Lower lobe of right lung (tissue), 2 donors: Measurements from ENCODE around the gene ZNF398. TPM values are rescaled to one million over a fixed set of nuclear protein-coding genes. Genes with fewer than 3 reads are reported as not detected.

Experiments
- ATAC-seq, 2 donors: fragments of 200-7000 bp; cut with Tn5 transposase; one replicate each; pipeline ENCODE4 v1.9.1; 2020 to 2022; ENCODE audit warnings: mild to moderate bottlenecking in 2 of 2, moderate library complexity in 2 of 2
- DNase-seq: peaks from one replicate; pipeline ENCODE4 v3.0.0-alpha.2; 2020
- H3K27ac ChIP-seq: fragments of 200-600 bp; one replicate; pipeline ENCODE4 v1.8.0; 2022
- H3K27me3 ChIP-seq: fragments of 200-600 bp; one replicate; pipeline ENCODE4 v1.8.0; 2022; ENCODE audit warnings: low read depth
- H3K36me3 ChIP-seq: fragments of 200-600 bp; one replicate; pipeline ENCODE4 v1.8.0; 2022; ENCODE audit warnings: mild to moderate bottlenecking
- H3K4me1 ChIP-seq: fragments of 200-600 bp; one replicate; pipeline ENCODE4 v1.8.0; 2022
- H3K4me3 ChIP-seq: fragments of 200-600 bp; one replicate; pipeline ENCODE4 v1.8.0; 2022; ENCODE audit warnings: mild to moderate bottlenecking
- H3K9me3 ChIP-seq: fragments of 200-600 bp; one replicate; pipeline ENCODE4 v1.8.0; 2022
- CTCF ChIP-seq: fragments of 200-600 bp; IDR thresholded peaks from one replicate; pipeline ENCODE4 v1.8.0; 2022; ENCODE audit warnings: antibody characterized with exemption, mild to moderate bottlenecking
- intact Hi-C: fragments of 100-400 bp; cut with DNase I; formaldehyde crosslinking; loops from one replicate; pipeline ENCODE4 v1.11.0; 2022
- total RNA-seq: library from RNA; stranded (reverse); fragmentation: NEBNext Ultra II Directional; extraction: Animal tissue kit (Norgen Biotek cat#: 25700); gene quantifications from one replicate; pipeline ENCODE4 v1.2.1, GENCODE V29; 2021
- donor health status: DM: no; HTN: yes; CAD: no; lungs with severe emphysema.

Gene ZNF398
- total RNA-seq, 1 donor from 2014 or later: 13.2 TPM

DNA sequence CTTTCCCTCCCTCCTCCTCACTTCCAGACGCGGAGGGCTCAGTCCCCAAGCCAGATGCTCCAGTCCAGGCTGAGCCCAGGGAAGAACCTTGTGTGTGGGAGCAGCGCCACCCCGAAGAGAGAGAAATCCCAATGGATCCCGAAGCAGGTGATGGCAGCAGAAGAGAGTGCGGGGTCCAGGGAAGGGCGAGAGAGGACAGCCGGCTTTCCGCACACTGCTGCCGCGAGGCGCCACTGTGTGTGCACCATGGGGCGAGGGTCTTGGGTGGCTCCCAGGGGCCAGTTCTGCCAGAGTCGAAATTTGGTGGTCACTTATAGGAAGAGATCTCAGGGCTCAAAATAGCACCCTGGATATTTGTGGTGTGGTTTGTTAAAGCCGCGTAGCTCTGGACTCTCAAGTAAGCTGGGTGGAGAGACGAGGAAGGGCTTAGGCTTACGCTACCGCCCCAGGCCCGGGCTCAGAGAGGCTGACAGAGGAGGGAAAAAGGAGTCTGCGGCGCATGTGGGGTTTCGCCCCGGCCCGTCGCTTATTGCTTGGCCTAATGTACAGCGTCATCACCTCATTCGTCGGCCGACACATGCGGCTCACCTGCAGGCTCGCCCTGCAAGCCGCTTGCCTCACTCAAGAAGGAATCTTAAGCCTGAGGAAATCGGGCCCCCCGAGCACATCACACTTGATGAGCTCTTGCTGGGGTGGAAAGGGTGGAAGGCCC is 60.2 kb downstream of the ZNF398 start:
- Histone ChIP-seq H3K36me3 (peaks cover 93% of the 10 kb centered on the region), H3K4me3 (no peak overlapping the region), H3K9me3 (no peaks in the 10 kb centered on the region), H3K27ac (no peak overlapping the region), H3K4me1 (peaks cover 11% of the 10 kb centered on the region), H3K27me3 (no peaks in the 10 kb centered on the region)
- no peak for DNase-seq
- intact Hi-C loops: no loop called here
- no peak for TF ChIP-seq CTCF
- ATAC-seq: no peak

DNA sequence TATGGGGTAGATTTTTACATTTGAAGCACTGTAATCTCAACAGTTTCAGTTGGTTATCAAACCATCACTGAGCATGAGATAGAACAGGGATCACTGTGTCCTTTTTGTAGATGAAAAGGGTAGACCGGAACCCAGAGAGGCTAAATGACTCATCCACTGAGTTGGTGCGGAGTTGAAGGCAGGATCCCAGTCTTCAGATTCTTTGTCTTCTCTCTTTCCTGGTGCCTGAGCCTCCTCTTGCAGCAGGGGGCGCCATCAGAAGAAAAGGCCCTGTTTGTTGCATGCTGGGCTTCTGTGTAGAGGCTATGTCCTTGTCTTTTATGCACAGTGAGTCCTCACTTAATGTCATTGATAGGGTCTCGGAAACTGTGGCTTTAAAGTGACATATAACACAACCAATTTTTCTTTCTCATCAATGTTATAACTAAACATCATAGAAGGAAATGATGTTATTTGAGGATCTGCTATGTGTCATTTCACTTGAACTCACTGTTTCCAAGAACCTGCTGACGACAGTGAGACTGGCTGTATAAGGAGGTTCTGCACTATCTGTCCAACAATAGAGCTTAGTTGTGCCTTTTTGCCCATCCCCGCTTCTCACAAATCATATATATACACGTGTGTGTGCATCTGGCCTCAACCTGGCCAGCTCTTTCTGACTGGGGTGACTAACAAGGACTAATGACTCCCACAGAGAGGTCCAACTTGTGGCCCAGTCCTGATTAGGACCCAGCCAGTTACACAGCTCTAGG is 62.4 kb downstream of the ZNF398 start:
- no peak overlapping the region for H3K4me3 ChIP-seq
- no peaks in the 10 kb centered on the region for H3K9me3 ChIP-seq
- H3K36me3 ChIP-seq: peaks cover 93% of the 10 kb centered on the region
- no peaks in the 10 kb centered on the region for H3K27me3 ChIP-seq
- intact Hi-C loops: no loop called here
- TF ChIP-seq CTCF: peak; percentile 47
- ATAC-seq (peak; percentile 39 to 46), DNase-seq (peak; percentile 46)
- peaks cover 8% of the 10 kb centered on the region for H3K4me1 ChIP-seq
- no peak overlapping the region for H3K27ac ChIP-seq

GRCh38 chr7:149210551-149210950 is 63.3 kb downstream of the ZNF398 start:
- no peak overlapping the region for H3K27ac ChIP-seq
- H3K27me3 ChIP-seq: no peaks in the 10 kb centered on the region
- intact Hi-C loops: no loop called here
- DNase-seq: no peak
- H3K4me1 ChIP-seq: peaks cover 4% of the 10 kb centered on the region
- no peaks in the 10 kb centered on the region for H3K9me3 ChIP-seq
- H3K4me3 ChIP-seq: no peak overlapping the region
- ATAC-seq: no peak
- no peak for TF ChIP-seq CTCF
- H3K36me3 ChIP-seq: peaks cover 100% of the 10 kb centered on the region

GRCh38 chr7:149214020-149214720 is 66.9 kb downstream of the ZNF398 start:
- no peaks in the 10 kb centered on the region for H3K27me3 ChIP-seq
- peaks cover 100% of the 10 kb centered on the region for H3K36me3 ChIP-seq
- no peak overlapping the region for H3K4me3 ChIP-seq
- H3K9me3 ChIP-seq: no peaks in the 10 kb centered on the region
- H3K4me1 ChIP-seq: no peaks in the 10 kb centered on the region
- no peak for TF ChIP-seq CTCF
- intact Hi-C loops: no loop called here
- DNase-seq: no peak
- no peak overlapping the region for H3K27ac ChIP-seq
- ATAC-seq: no peak

- intact Hi-C loops: no loop called here
These were observed 69.1 kb downstream of the ZNF398 start for GRCh38 chr7:149216402-149216801.

More at GRCh38 chr7:149216402-149216801, 69.1 kb downstream of the ZNF398 start:
- no peak overlapping the region for H3K4me3 ChIP-seq
- DNase-seq (no peak), ATAC-seq (no peak)
- H3K9me3 ChIP-seq: no peaks in the 10 kb centered on the region
- H3K27ac ChIP-seq: no peak overlapping the region
- no peaks in the 10 kb centered on the region for H3K27me3 ChIP-seq
- no peaks in the 10 kb centered on the region for H3K4me1 ChIP-seq
- peaks cover 100% of the 10 kb centered on the region for H3K36me3 ChIP-seq
- no peak for TF ChIP-seq CTCF
